Epithelial cell of alveolus of lung (primary cell): Measurements from ENCODE around the gene PNPLA5. TPM values are rescaled to one million over a fixed set of nuclear protein-coding genes. Genes with fewer than 3 reads are reported as not detected.

Experiments
- total RNA-seq: library from RNA; depleted of rRNA; stranded (reverse); fragments of >200 nt; gene quantifications from 2 replicates; pipeline ENCODE4 v1.2.1, GENCODE V29; 2015

PNPLA5 gene
- not detected in 2 replicates for total RNA-seq

GRCh38 chr22:43891360-43892182 lies at the start of gene PNPLA5:
PNPLA5 (minus strand) TSS chr22:43892013; CDS start chr22:43891880, 133 bp downstream.

GRCh38 chr22:43923631-43924464 lies 32.0 kb upstream of the PNPLA5 start, which contains the start of gene PNPLA3:
PNPLA3 (plus strand) TSS chr22:43923805; CDS start chr22:43923912, 107 bp downstream.

GRCh38 chr22:43862074-43862881 lies 29.5 kb downstream of the PNPLA5 start, which contains the start of gene SULT4A1:
SULT4A1 (minus strand) TSS chr22:43862513; CDS start chr22:43862382, 131 bp downstream.

Other genes with a start within 250 kb of the PNPLA5 start
- gene EFCAB6, start 79.7 kb downstream of the PNPLA5 start, total RNA-seq: 0.65 and 3.0 TPM in 2 replicates
- 0.64 TPM in 1 of 2 replicates, not detected in the other for gene SULT4A1, start 29.5 kb downstream of the PNPLA5 start, total RNA-seq
- gene PNPLA3, start 31.8 kb upstream of the PNPLA5 start, total RNA-seq: 2.1 and 4.8 TPM in 2 replicates
- 31.3 and 38.2 TPM in 2 replicates for gene SAMM50, start 63.4 kb upstream of the PNPLA5 start, total RNA-seq
- gene PARVB, start 132.3 kb upstream of the PNPLA5 start, total RNA-seq: 61.1 and 70.3 TPM in 2 replicates